AG20443 (cell line): ENCODE results near the gene DNAJC28.
A peak's percentile ranks its signal among the peaks of the same experiment; 100 is the strongest.
"Not testable (repeated sequence)": the region's sequence is repeated elsewhere in the genome, so short reads cannot be mapped to it uniquely, and the experiment has no call there.

ENCODE experiments used
- DNase-seq: peaks from one replicate; pipeline ENCODE4 v3.0.0; 2012; ENCODE audit warnings: low spot score, mixed read lengths

The DNAJC28 gene

GRCh38 chr21:33491373-33492102, at the start of gene DNAJC28:
TSS of gene DNAJC28 (minus strand) at chr21:33491716. CDS start at chr21:33489393, 2,323 bp downstream.
- DNase-seq, result peak; percentile 97

GRCh38 chr21:33541105-33541711, 49.7 kb upstream of the DNAJC28 start:
- DNase-seq, result no peak

- DNase-seq, result no peak
Measured at GRCh38 chr21:33540711-33541104, 49.2 kb upstream of the DNAJC28 start.

- no peak for DNase-seq
Measured at GRCh38 chr21:33539616-33540015, 48.1 kb upstream of the DNAJC28 start.

GRCh38 chr21:33537212-33537611, 45.7 kb upstream of the DNAJC28 start:
- DNase-seq, result no peak

- no peak for DNase-seq
Measured at GRCh38 chr21:33531007-33531406, 39.5 kb upstream of the DNAJC28 start.

- DNase-seq, result no peak
Measured at GRCh38 chr21:33522953-33523349, 31.4 kb upstream of the DNAJC28 start.

- DNase-seq, result no peak
Measured at GRCh38 chr21:33522297-33522952, 30.9 kb upstream of the DNAJC28 start.

GRCh38 chr21:33518899-33519298, 27.4 kb upstream of the DNAJC28 start:
- DNase-seq, result no peak

- DNase-seq, result peak; percentile 18
Measured at GRCh38 chr21:33514229-33514628, 22.7 kb upstream of the DNAJC28 start.

GRCh38 chr21:33512481-33512880, 21.0 kb upstream of the DNAJC28 start:
- DNase-seq, result no peak

GRCh38 chr21:33511639-33512038, 20.1 kb upstream of the DNAJC28 start:
- DNase-seq, result no peak

GRCh38 chr21:33510826-33511225, 19.3 kb upstream of the DNAJC28 start:
- DNase-seq, result no peak

- not testable (repeated sequence) for DNase-seq
Measured at GRCh38 chr21:33507003-33507402, 15.5 kb upstream of the DNAJC28 start.

- DNase-seq, result no peak
Measured at GRCh38 chr21:33505833-33506232, 14.3 kb upstream of the DNAJC28 start.

GRCh38 chr21:33496345-33496744, 4.8 kb upstream of the DNAJC28 start:
- DNase-seq, result no peak

GRCh38 chr21:33495743-33496142, 4.2 kb upstream of the DNAJC28 start:
- no peak for DNase-seq

GRCh38 chr21:33493756-33494155, 2.2 kb upstream of the DNAJC28 start:
- no peak for DNase-seq

GRCh38 chr21:33492571-33492970, 1.1 kb upstream of the DNAJC28 start:
- no peak for DNase-seq

- DNase-seq, result no peak
Measured at GRCh38 chr21:33490991-33491372, 534 bp downstream of the DNAJC28 start.

GRCh38 chr21:33488936-33489335, 2.6 kb downstream of the DNAJC28 start:
- no peak for DNase-seq

GRCh38 chr21:33487996-33488395, 3.5 kb downstream of the DNAJC28 start:
- DNase-seq, result no peak

GRCh38 chr21:33481314-33481943, 10.1 kb downstream of the DNAJC28 start:
- no peak for DNase-seq
